ENCODE results near the gene DIRAS2. TPM values are rescaled to one million over a fixed set of nuclear protein-coding genes. Genes with fewer than 3 reads are reported as not detected.

Gene DIRAS2
- total and polyA plus RNA-seq, 2 donors (not counting 3 experiments of a cell fraction or from before 2014, with no cell fraction given) = not detected

GRCh38 chr9:90607701-90608516 lies 34.7 kb downstream of the DIRAS2 start:
- CTCF ChIA-PET = no interaction called here
- intact Hi-C loops (cut with micrococcal nuclease) = no loop called here
- dilution Hi-C loops (cut with MboI; ENCODE audit: extremely low pct_ligation_motif_present, low sequenced_read_pairs) = no loop called here
- Histone ChIP-seq H3K36me3 (ENCODE audit: control insufficient read depth in 2 of 2, extremely low read depth in 1 of 2, insufficient read depth in 2 of 2, low read length in 2 of 2) (no peaks in the 10 kb centered on the region), H3K9me1 (replicated peaks; ENCODE audit: control insufficient read depth, extremely low read depth, insufficient read depth, low read length) (no peaks in the 10 kb centered on the region), H3K27ac (ENCODE audit: insufficient read depth, low read depth, low read length) (no peak overlapping the region), H3K4me1 (ENCODE audit: control insufficient read depth, extremely low read depth, insufficient read depth, low read length) (no peaks in the 10 kb centered on the region), H3K9ac (replicated peaks; ENCODE audit: extremely low read depth, insufficient read depth, low read length) (no peak overlapping the region), H3K4me2 (ENCODE audit: insufficient read depth, low read length) (no peak overlapping the region), H3K27me3 (ENCODE audit: control insufficient read depth in 2 of 2, insufficient read depth in 2 of 2, low read length in 2 of 2) (no peaks in the 10 kb centered on the region), H4K20me1 (replicated peaks; ENCODE audit: control insufficient read depth, extremely low read depth, insufficient read depth, low read length) (no peaks in the 10 kb centered on the region), H2AFZ (ENCODE audit: low read depth, low read length) (no peak overlapping the region), H3K4me3 (replicated peaks in 1 of 3; ENCODE audit: insufficient read depth in 1 of 3, low read depth in 1 of 3, low read length in 3 of 3) (no peak overlapping the region), H3K79me2 (ENCODE audit: control insufficient read depth, insufficient read depth, low read length) (no peaks in the 10 kb centered on the region), H3K9me3 (replicated peaks; ENCODE audit: control insufficient read depth, insufficient read depth, low read length) (peaks cover 4% of the 10 kb centered on the region)
- BruUV-seq (replicated peaks) = no TSS peak
- DNase-seq (ENCODE audit: low read depth, low spot score) (no peak), FAIRE-seq (no peak)
- POLR2A ChIA-PET = no interaction called here
- no peak for TF ChIP-seq JUN (IDR thresholded peaks at IDR 0.05; ENCODE audit: borderline replicate concordance, insufficient read depth, insufficient read length, low read depth)
- no peak for TF ChIP-seq CTCF (IDR thresholded peaks at IDR 0.05; ENCODE audit: extremely low read depth in 1 of 2, insufficient read depth in 1 of 2, low read depth in 1 of 2, low read length in 2 of 2)
- no peak for TF ChIP-seq POLR2A (IDR thresholded peaks at IDR 0.05; ENCODE audit: low read depth, low read length)

GRCh38 chr9:90600029-90600428 lies 42.6 kb downstream of the DIRAS2 start:
- intact Hi-C loops (cut with micrococcal nuclease) (no loop called here), dilution Hi-C loops (cut with MboI; ENCODE audit: extremely low pct_ligation_motif_present, low sequenced_read_pairs) (no loop called here)
- no peak for FAIRE-seq
- ChIA-PET POLR2A (no interaction called here), CTCF (no interaction called here)
- no TSS peak for BruUV-seq (replicated peaks)
- Histone ChIP-seq H2AFZ (ENCODE audit: low read depth, low read length) (no peak overlapping the region), H3K9ac (replicated peaks; ENCODE audit: extremely low read depth, insufficient read depth, low read length) (no peak overlapping the region), H3K79me2 (ENCODE audit: control insufficient read depth, insufficient read depth, low read length) (no peaks in the 10 kb centered on the region), H3K27me3 (ENCODE audit: control insufficient read depth in 2 of 2, insufficient read depth in 2 of 2, low read length in 2 of 2) (no peaks in the 10 kb centered on the region), H3K4me1 (ENCODE audit: control insufficient read depth, extremely low read depth, insufficient read depth, low read length) (no peaks in the 10 kb centered on the region), H3K9me1 (replicated peaks; ENCODE audit: control insufficient read depth, extremely low read depth, insufficient read depth, low read length) (no peaks in the 10 kb centered on the region), H3K27ac (ENCODE audit: insufficient read depth, low read depth, low read length) (no peak overlapping the region), H3K9me3 (replicated peaks; ENCODE audit: control insufficient read depth, insufficient read depth, low read length) (no peaks in the 10 kb centered on the region), H3K36me3 (ENCODE audit: control insufficient read depth in 2 of 2, extremely low read depth in 1 of 2, insufficient read depth in 2 of 2, low read length in 2 of 2) (no peaks in the 10 kb centered on the region), H3K4me2 (ENCODE audit: insufficient read depth, low read length) (no peak overlapping the region), H4K20me1 (replicated peaks; ENCODE audit: control insufficient read depth, extremely low read depth, insufficient read depth, low read length) (no peaks in the 10 kb centered on the region), H3K4me3 (replicated peaks in 1 of 3; ENCODE audit: insufficient read depth in 1 of 3, low read depth in 1 of 3, low read length in 3 of 3) (no peak overlapping the region)
- no peak for TF ChIP-seq CTCF (IDR thresholded peaks at IDR 0.05; ENCODE audit: extremely low read depth in 1 of 2, insufficient read depth in 1 of 2, low read depth in 1 of 2, low read length in 2 of 2)
- no peak for TF ChIP-seq POLR2A (IDR thresholded peaks at IDR 0.05; ENCODE audit: low read depth, low read length)
- no peak for DNase-seq (ENCODE audit: low read depth, low spot score)
